Dedifferentiated amniotic fluid mesenchymal stem cell (primary cell): ENCODE results near the gene APBA2.

Source experiments
- DNase-seq: peaks from one replicate; pipeline ENCODE4 v3.0.0-alpha.2; 2016; ENCODE audit errors: extremely low spot score

The APBA2 gene

GRCh38 chr15:28956491-28956890, 70.7 kb downstream of the APBA2 start:
- no peak for DNase-seq

- DNase-seq = no peak
These were observed 72.1 kb downstream of the APBA2 start for GRCh38 chr15:28957606-28958498.

- DNase-seq = no peak
These were observed 73.6 kb downstream of the APBA2 start for GRCh38 chr15:28959326-28959725.

- no peak for DNase-seq
These were observed 75.2 kb downstream of the APBA2 start for GRCh38 chr15:28960979-28961378.

GRCh38 chr15:28961391-28961790, 75.6 kb downstream of the APBA2 start:
- DNase-seq = no peak

GRCh38 chr15:28962851-28963710, 77.3 kb downstream of the APBA2 start:
- DNase-seq = no peak

- no peak for DNase-seq
These were observed 77.9 kb downstream of the APBA2 start for GRCh38 chr15:28963711-28964081.

GRCh38 chr15:28964098-28964497, 78.3 kb downstream of the APBA2 start:
- DNase-seq = no peak

GRCh38 chr15:28967066-28967465, 81.3 kb downstream of the APBA2 start:
- no peak for DNase-seq

GRCh38 chr15:28967990-28968389, 82.2 kb downstream of the APBA2 start:
- no peak for DNase-seq

- no peak for DNase-seq
These were observed 83.8 kb downstream of the APBA2 start for GRCh38 chr15:28969511-28970085.

- no peak for DNase-seq
These were observed 88.4 kb downstream of the APBA2 start for GRCh38 chr15:28974142-28974541.

GRCh38 chr15:28975766-28976179, 90.0 kb downstream of the APBA2 start:
- DNase-seq = no peak

- peak; percentile 94 for DNase-seq
These were observed 91.7 kb downstream of the APBA2 start for GRCh38 chr15:28977377-28978010.

GRCh38 chr15:28978011-28978378, 92.2 kb downstream of the APBA2 start:
- no peak for DNase-seq

- DNase-seq = no peak
These were observed 92.9 kb downstream of the APBA2 start for GRCh38 chr15:28978661-28979060.

- no peak for DNase-seq
These were observed 93.6 kb downstream of the APBA2 start for GRCh38 chr15:28979208-28979841.

GRCh38 chr15:28980709-28981350, 95.1 kb downstream of the APBA2 start:
- DNase-seq = no peak

GRCh38 chr15:28981351-28981720, 95.6 kb downstream of the APBA2 start:
- no peak for DNase-seq

- no peak for DNase-seq
These were observed 96.1 kb downstream of the APBA2 start for GRCh38 chr15:28981921-28982320.

- no peak for DNase-seq
These were observed 97.1 kb downstream of the APBA2 start for GRCh38 chr15:28982886-28983285.
